ENCODE measurements around the gene STXBP6. TPM values are rescaled to one million over a fixed set of nuclear protein-coding genes. Genes with fewer than 3 reads are reported as not detected.

STXBP6 gene
- total RNA-seq, 4 donors from 2014 or later: 44.1 to 120 (median 67.4) TPM

- Histone ChIP-seq H3K27me3 (no peaks in the 10 kb centered on the region), H3K36me3 (no peaks in the 10 kb centered on the region), H3K4me1 (peaks cover 18 to 23% of the 10 kb centered on the region in 2 donors), H3K27ac (no peak overlapping the region), H3K9me3 (no peaks in the 10 kb centered on the region), H3K4me3 (replicated peaks in 1 of 3) (no peak overlapping the region)
- intact Hi-C loops (cut with DNase I): no loop called here
- 51 to 54% methylated on average over 4 of the region's 4 CpGs for WGBS, 2 donors
- DNase-seq: no peak
- TF ChIP-seq, protein P1, sequence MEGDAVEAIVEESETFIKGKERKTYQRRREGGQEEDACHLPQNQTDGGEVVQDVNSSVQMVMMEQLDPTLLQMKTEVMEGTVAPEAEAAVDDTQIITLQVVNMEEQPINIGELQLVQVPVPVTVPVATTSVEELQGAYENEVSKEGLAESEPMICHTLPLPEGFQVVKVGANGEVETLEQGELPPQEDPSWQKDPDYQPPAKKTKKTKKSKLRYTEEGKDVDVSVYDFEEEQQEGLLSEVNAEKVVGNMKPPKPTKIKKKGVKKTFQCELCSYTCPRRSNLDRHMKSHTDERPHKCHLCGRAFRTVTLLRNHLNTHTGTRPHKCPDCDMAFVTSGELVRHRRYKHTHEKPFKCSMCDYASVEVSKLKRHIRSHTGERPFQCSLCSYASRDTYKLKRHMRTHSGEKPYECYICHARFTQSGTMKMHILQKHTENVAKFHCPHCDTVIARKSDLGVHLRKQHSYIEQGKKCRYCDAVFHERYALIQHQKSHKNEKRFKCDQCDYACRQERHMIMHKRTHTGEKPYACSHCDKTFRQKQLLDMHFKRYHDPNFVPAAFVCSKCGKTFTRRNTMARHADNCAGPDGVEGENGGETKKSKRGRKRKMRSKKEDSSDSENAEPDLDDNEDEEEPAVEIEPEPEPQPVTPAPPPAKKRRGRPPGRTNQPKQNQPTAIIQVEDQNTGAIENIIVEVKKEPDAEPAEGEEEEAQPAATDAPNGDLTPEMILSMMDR (IDR thresholded peaks at IDR 0.05): no peak
- TF ChIP-seq POLR2A (IDR thresholded peaks at IDR 0.05): no peak
Measured at GRCh38 chr14:24954037-24954699, 95.8 kb downstream of the STXBP6 start.

DNA sequence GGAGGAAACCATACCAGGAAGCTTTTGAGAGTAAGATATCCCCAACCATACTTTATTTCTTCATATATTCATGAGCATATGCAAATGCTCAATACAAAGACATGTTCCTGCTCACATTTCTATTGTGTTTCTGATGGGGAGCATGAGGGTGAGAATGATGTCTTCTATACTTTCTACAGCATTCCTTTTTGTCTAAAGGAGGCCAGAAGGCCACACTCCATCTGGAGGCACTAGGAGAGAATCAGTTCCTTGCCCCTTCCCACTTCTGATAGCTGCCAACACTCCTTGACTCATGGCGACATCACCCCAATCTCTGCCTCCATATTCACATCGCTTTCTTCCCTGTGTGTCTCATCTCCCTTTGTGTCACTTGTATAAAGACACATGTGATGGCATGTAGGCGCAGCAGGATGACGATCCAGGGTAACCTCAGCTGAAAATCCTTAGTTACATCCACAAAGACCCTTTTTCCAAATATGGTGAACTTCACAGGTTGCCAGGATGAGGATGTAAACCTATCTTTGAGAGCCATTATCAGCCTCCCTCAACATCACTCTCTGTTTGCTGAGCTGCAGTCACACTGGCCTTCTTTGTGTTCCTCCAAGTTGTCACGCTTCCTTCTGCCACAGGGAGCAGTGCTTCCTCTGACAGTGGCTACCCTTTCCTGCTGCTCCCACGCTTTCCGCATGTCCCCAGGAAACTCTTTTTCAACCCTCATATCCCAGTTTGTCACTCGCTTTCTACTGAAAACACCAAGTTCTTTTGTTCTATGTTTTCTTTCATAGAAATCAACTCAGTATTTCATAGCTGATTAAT is 96.9 kb downstream of the STXBP6 start:
- Histone ChIP-seq H3K4me1 (peaks cover 7 to 12% of the 10 kb centered on the region in 2 donors), H3K36me3 (no peaks in the 10 kb centered on the region), H3K4me3 (replicated peaks in 1 of 3) (no peak overlapping the region), H3K27ac (no peak overlapping the region), H3K9me3 (no peaks in the 10 kb centered on the region), H3K27me3 (no peaks in the 10 kb centered on the region)
- DNase-seq: no peak
- WGBS, 2 donors: 94 to 95% methylated on average over 8 of the region's 8 CpGs
- intact Hi-C loops (cut with DNase I): no loop called here
- TF ChIP-seq POLR2A (IDR thresholded peaks at IDR 0.05): no peak
- TF ChIP-seq, protein P1 (IDR thresholded peaks at IDR 0.05): peak in 1 of 6 experiments; percentile 29

GRCh38 chr14:24948261-24948847 is 101.6 kb downstream of the STXBP6 start:
- Histone ChIP-seq H3K27ac (no peak overlapping the region), H3K4me1 (peaks cover 13 to 14% of the 10 kb centered on the region in 2 donors), H3K4me3 (replicated peaks in 1 of 3) (no peak overlapping the region), H3K36me3 (no peaks in the 10 kb centered on the region), H3K9me3 (no peaks in the 10 kb centered on the region), H3K27me3 (no peaks in the 10 kb centered on the region)
- no peak for TF ChIP-seq POLR2A (IDR thresholded peaks at IDR 0.05)
- TF ChIP-seq, protein P1 (IDR thresholded peaks at IDR 0.05): no peak
- intact Hi-C loops (cut with DNase I): no loop called here
- DNase-seq: no peak
- WGBS, 2 donors: 96 to 97% methylated on average over 1 of the region's 1 CpG

- Histone ChIP-seq H3K27me3 (no peaks in the 10 kb centered on the region), H3K4me1 (peaks cover 25 to 26% of the 10 kb centered on the region in 2 donors), H3K36me3 (no peaks in the 10 kb centered on the region), H3K4me3 (replicated peaks in 1 of 3) (no peak overlapping the region), H3K9me3 (no peaks in the 10 kb centered on the region), H3K27ac (no peak overlapping the region)
- WGBS, 2 donors: 95 to 98% methylated on average over 6 of the region's 6 CpGs
- TF ChIP-seq, protein P1 (IDR thresholded peaks at IDR 0.05): no peak
- TF ChIP-seq POLR2A (IDR thresholded peaks at IDR 0.05): no peak
- DNase-seq: no peak
- intact Hi-C loops (cut with DNase I): no loop called here
Measured at GRCh38 chr14:24947131-24947530, 102.8 kb downstream of the STXBP6 start.
